Trophoblast cell (in vitro differentiated cells and primary cell): Measurements from ENCODE around the gene UGCG.
A peak's percentile ranks its signal among the peaks of the same experiment; 100 is the strongest.

Experiments used
- DNase-seq, 2 donors: peaks; one replicate each; pipeline ENCODE4 v3.0.0-alpha.2; 2016
- H2AFZ ChIP-seq: 2 replicates; pipeline ENCODE4 v1.6.1; 2013; ENCODE audit warnings: low read length, moderate library complexity, mild to moderate bottlenecking; ENCODE audit not compliant: insufficient read depth, poor library complexity
- H2AK5ac ChIP-seq: 2 replicates; pipeline ENCODE4 v1.6.1; 2013; ENCODE audit warnings: mild to moderate bottlenecking, low read length
- H2BK120ac ChIP-seq: 2 replicates; pipeline ENCODE4 v1.6.1; 2013; ENCODE audit warnings: low read length, mild to moderate bottlenecking, moderate library complexity; ENCODE audit not compliant: insufficient read depth, poor library complexity
- H2BK12ac ChIP-seq: 2 replicates; pipeline ENCODE4 v1.6.1; 2013; ENCODE audit warnings: mild to moderate bottlenecking, low read length, moderate library complexity
- H2BK5ac ChIP-seq: 2 replicates; pipeline ENCODE4 v1.6.1; 2013; ENCODE audit warnings: low read length, low read depth, moderate library complexity, mild to moderate bottlenecking; ENCODE audit not compliant: poor library complexity
- H3K14ac ChIP-seq: 2 replicates; pipeline ENCODE4 v1.6.1; 2013; ENCODE audit warnings: mild to moderate bottlenecking, low read length
- H3K18ac ChIP-seq: 2 replicates; pipeline ENCODE4 v1.6.1; 2013; ENCODE audit warnings: mild to moderate bottlenecking, low read length
- H3K23ac ChIP-seq: 2 replicates; pipeline ENCODE4 v1.6.1; 2013; ENCODE audit warnings: low read length
- H3K27ac ChIP-seq: 2 replicates; pipeline ENCODE4 v1.5.1; 2013; ENCODE audit warnings: low read depth, mild to moderate bottlenecking, inconsistent platforms, low read length, moderate library complexity
- H3K27me3 ChIP-seq: 2 replicates; pipeline ENCODE4 v1.6.1; 2013; ENCODE audit warnings: inconsistent platforms, mild to moderate bottlenecking, low read length, moderate library complexity; ENCODE audit not compliant: insufficient read depth
- H3K36me3 ChIP-seq, 2 experiments: 1 replicate in 1 of 2; 2 replicates in 1 of 2; pipeline ENCODE4 v1.6.1; 2013; ENCODE audit warnings: low read length in 2 of 2, mild to moderate bottlenecking in 2 of 2, moderate library complexity in 1 of 2; ENCODE audit not compliant: insufficient read depth in 2 of 2, control insufficient read depth in 1 of 2
- H3K4ac ChIP-seq: 2 replicates; pipeline ENCODE4 v1.6.1; 2013; ENCODE audit warnings: low read depth, mild to moderate bottlenecking, low read length, moderate library complexity
- H3K4me1 ChIP-seq, 2 experiments: 1 replicate in 1 of 2; 2 replicates in 1 of 2; pipeline ENCODE4 v1.6.1; 2013; ENCODE audit warnings: low read length in 2 of 2, mild to moderate bottlenecking in 2 of 2, moderate library complexity in 1 of 2; ENCODE audit not compliant: insufficient read depth in 2 of 2, control insufficient read depth in 1 of 2
- H3K4me2 ChIP-seq: 2 replicates; pipeline ENCODE4 v1.6.1; 2013; ENCODE audit warnings: inconsistent platforms, mild to moderate bottlenecking, low read length, moderate library complexity
- H3K4me3 ChIP-seq: 2 replicates; pipeline ENCODE4 v1.5.1; 2013; ENCODE audit warnings: mild to moderate bottlenecking, low read depth, low read length, inconsistent platforms
- H3K79me1 ChIP-seq: one replicate; pipeline ENCODE4 v1.6.1; 2013; ENCODE audit warnings: low read length
- H3K79me2 ChIP-seq: 2 replicates; pipeline ENCODE4 v1.6.1; 2013; ENCODE audit warnings: low read length, mild to moderate bottlenecking; ENCODE audit not compliant: control insufficient read depth, insufficient read depth, poor library complexity
- H3K9ac ChIP-seq: 2 replicates; pipeline ENCODE4 v1.6.1; 2013; ENCODE audit warnings: mild to moderate bottlenecking, low read length
- H3K9me3 ChIP-seq: 2 replicates; pipeline ENCODE4 v1.6.1; 2013; ENCODE audit warnings: low read depth, mild to moderate bottlenecking, control low read depth, inconsistent platforms, low read length; ENCODE audit not compliant: insufficient read depth
- H4K12ac ChIP-seq: 2 replicates; pipeline ENCODE4 v1.6.1; 2013; ENCODE audit warnings: low read depth, mild to moderate bottlenecking, low read length, moderate library complexity
- H4K8ac ChIP-seq: 2 replicates; pipeline ENCODE4 v1.6.1; 2013; ENCODE audit warnings: low read depth, mild to moderate bottlenecking, low read length, moderate library complexity
- H4K91ac ChIP-seq: one replicate; pipeline ENCODE4 v1.6.1; 2013; ENCODE audit warnings: low read depth, mild to moderate bottlenecking, low read length, moderate library complexity
- WGBS: extraction: QIAGEN DNeasy Blood & Tissue Kit; methylation state at CpG from one replicate; pipeline ENCODE4 v1.1.7; 2013; ENCODE audit warnings: missing lambda C conversion rate; ENCODE audit not compliant: insufficient read length, insufficient coverage; ENCODE audit errors: extremely low coverage; 5-methylcytosine and 5-hydroxymethylcytosine counted together

The UGCG gene

GRCh38 chr9:111854799-111855198 is 41.8 kb upstream of the UGCG start:
- WGBS, result no CpG with 5 or more reads among the region's 4 CpGs

GRCh38 chr9:111857555-111858211 is 38.9 kb upstream of the UGCG start:
- H3K4me2 ChIP-seq, result no peak overlapping the region
- no peak overlapping the region for H4K91ac ChIP-seq
- no peak overlapping the region for H2BK5ac ChIP-seq
- H3K36me3 ChIP-seq, result no peaks in the 10 kb centered on the region
- H3K4me3 ChIP-seq, result no peak overlapping the region
- no peaks in the 10 kb centered on the region for H3K4me1 ChIP-seq
- H3K4ac ChIP-seq, result no peak overlapping the region
- no peak overlapping the region for H4K12ac ChIP-seq
- no CpG with 5 or more reads among the region's 3 CpGs for WGBS
- DNase-seq, result peak; percentile 65 to 81
- H2BK12ac ChIP-seq, result no peak overlapping the region
- H2AFZ ChIP-seq, result no peak overlapping the region
- H3K23ac ChIP-seq, result no peak overlapping the region
- H3K9ac ChIP-seq, result no peak overlapping the region
- no peak overlapping the region for H2AK5ac ChIP-seq
- H3K18ac ChIP-seq, result no peak overlapping the region
- no peak overlapping the region for H4K8ac ChIP-seq
- H2BK120ac ChIP-seq, result no peak overlapping the region
- no peaks in the 10 kb centered on the region for H3K27me3 ChIP-seq
- H3K14ac ChIP-seq, result no peak overlapping the region
- H3K79me2 ChIP-seq, result no peaks in the 10 kb centered on the region
- H3K27ac ChIP-seq, result no peak overlapping the region
- H3K9me3 ChIP-seq, result no peaks in the 10 kb centered on the region
- H3K79me1 ChIP-seq, result no peaks in the 10 kb centered on the region

More at GRCh38 chr9:111854799-111855198, 41.8 kb upstream of the UGCG start:
- H2BK5ac ChIP-seq, result no peak overlapping the region
- no peak overlapping the region for H3K23ac ChIP-seq
- H3K4ac ChIP-seq, result no peak overlapping the region
- H4K91ac ChIP-seq, result no peak overlapping the region
- H4K12ac ChIP-seq, result no peak overlapping the region
- H3K4me1 ChIP-seq, result no peaks in the 10 kb centered on the region
- H2AK5ac ChIP-seq, result no peak overlapping the region
- H3K18ac ChIP-seq, result no peak overlapping the region
- no peak overlapping the region for H3K9ac ChIP-seq
- no peaks in the 10 kb centered on the region for H3K27me3 ChIP-seq
- H3K4me3 ChIP-seq, result no peak overlapping the region
- H4K8ac ChIP-seq, result no peak overlapping the region
- no peak overlapping the region for H3K14ac ChIP-seq
- no peak overlapping the region for H3K27ac ChIP-seq
- no peak overlapping the region for H2BK120ac ChIP-seq
- no peak for DNase-seq
- H3K79me2 ChIP-seq, result no peaks in the 10 kb centered on the region
- no peak overlapping the region for H3K4me2 ChIP-seq
- no peaks in the 10 kb centered on the region for H3K9me3 ChIP-seq
- H2BK12ac ChIP-seq, result no peak overlapping the region
- H3K79me1 ChIP-seq, result no peaks in the 10 kb centered on the region
- H2AFZ ChIP-seq, result no peak overlapping the region
- H3K36me3 ChIP-seq, result no peaks in the 10 kb centered on the region

- Histone ChIP-seq H3K4me2 (no peak overlapping the region), H3K14ac (no peak overlapping the region), H3K23ac (no peak overlapping the region), H2BK12ac (no peak overlapping the region), H4K8ac (no peak overlapping the region), H2AFZ (no peak overlapping the region), H3K36me3 (no peaks in the 10 kb centered on the region), H3K27me3 (no peaks in the 10 kb centered on the region), H3K4ac (no peak overlapping the region), H3K27ac (no peak overlapping the region), H3K79me1 (no peaks in the 10 kb centered on the region), H3K9me3 (no peaks in the 10 kb centered on the region), H3K79me2 (no peaks in the 10 kb centered on the region), H4K91ac (no peak overlapping the region), H3K4me1 (no peaks in the 10 kb centered on the region), H2BK5ac (no peak overlapping the region), H3K4me3 (no peak overlapping the region), H2BK120ac (no peak overlapping the region), H3K18ac (no peak overlapping the region), H3K9ac (no peak overlapping the region), H2AK5ac (no peak overlapping the region), H4K12ac (no peak overlapping the region)
- WGBS, result no CpG with 5 or more reads among the region's 4 CpGs
- no peak for DNase-seq
These were observed 36.2 kb upstream of the UGCG start for GRCh38 chr9:111860443-111860842.

- H4K12ac ChIP-seq, result no peak overlapping the region
- H3K27ac ChIP-seq, result no peak overlapping the region
- no peak overlapping the region for H3K23ac ChIP-seq
- H3K4me3 ChIP-seq, result no peak overlapping the region
- H3K14ac ChIP-seq, result no peak overlapping the region
- H2AFZ ChIP-seq, result no peak overlapping the region
- H3K27me3 ChIP-seq, result no peaks in the 10 kb centered on the region
- WGBS, result no CpG with 5 or more reads among the region's 3 CpGs
- H4K91ac ChIP-seq, result no peak overlapping the region
- H3K4ac ChIP-seq, result no peak overlapping the region
- no peak overlapping the region for H3K4me2 ChIP-seq
- DNase-seq, result no peak
- no peak overlapping the region for H2BK5ac ChIP-seq
- no peak overlapping the region for H3K9ac ChIP-seq
- no peaks in the 10 kb centered on the region for H3K4me1 ChIP-seq
- no peaks in the 10 kb centered on the region for H3K79me1 ChIP-seq
- no peak overlapping the region for H2AK5ac ChIP-seq
- H2BK12ac ChIP-seq, result no peak overlapping the region
- no peaks in the 10 kb centered on the region for H3K9me3 ChIP-seq
- no peak overlapping the region for H4K8ac ChIP-seq
- no peaks in the 10 kb centered on the region for H3K79me2 ChIP-seq
- H3K18ac ChIP-seq, result no peak overlapping the region
- H2BK120ac ChIP-seq, result no peak overlapping the region
- no peaks in the 10 kb centered on the region for H3K36me3 ChIP-seq
These were observed 33.0 kb upstream of the UGCG start for GRCh38 chr9:111863636-111864035.
